Sigmoid colon (tissue), 4 donors: ENCODE data around the gene NAALADL2.

ENCODE experiments used
- CTCF ChIP-seq, 4 experiments: fragments of 450-650 bp in 3 of 4; fragments of 200-600 bp in 1 of 4; IDR thresholded peaks; one replicate each; pipeline ENCODE4 v1.5.1; 2016 to 2019; ENCODE audit warnings: antibody characterized with exemption in 4 of 4, mild to moderate bottlenecking in 3 of 4, moderate library complexity in 2 of 4
- EP300 ChIP-seq, 4 donors: sonication (generic); formaldehyde crosslinking; IDR thresholded peaks; one replicate each; pipeline ENCODE4 v1.6.1; 2017; ENCODE audit warnings: antibody characterized with exemption in 4 of 4
- POLR2A ChIP-seq, 2 donors: fragments of 450-650 bp; IDR thresholded peaks; one replicate each; pipeline ENCODE4 v1.6.1; 2016; ENCODE audit warnings: antibody characterized with exemption in 2 of 2, mild to moderate bottlenecking in 2 of 2, moderate library complexity in 2 of 2
- POLR2AphosphoS5 ChIP-seq, 4 donors: sonication (generic); formaldehyde crosslinking; IDR thresholded peaks; one replicate each; pipeline ENCODE4 v1.6.1; 2017; ENCODE audit warnings: antibody characterized with exemption in 4 of 4

- no peak for TF ChIP-seq POLR2A (IDR thresholded peaks at IDR 0.05)
- no peak for TF ChIP-seq CTCF (IDR thresholded peaks at IDR 0.05)
- no peak for TF ChIP-seq EP300 (IDR thresholded peaks at IDR 0.05)
- no peak for TF ChIP-seq POLR2AphosphoS5 (IDR thresholded peaks at IDR 0.05)
Observed at GRCh38 chr3:174945276-174945675, 86.1 kb downstream of the NAALADL2 start.
